Duodenal mucosa (tissue), 2 donors: ENCODE measurements around the gene HMCES.

Source experiments
- H3K27ac ChIP-seq: one replicate; pipeline ENCODE4 v1.7.0; 2013; ENCODE audit warnings: low read depth, low read length
- H3K27me3 ChIP-seq, 2 donors: one replicate each; pipeline ENCODE4 v1.7.0; 2013; ENCODE audit warnings: low read length in 2 of 2, control low read depth in 1 of 2; ENCODE audit not compliant: insufficient read depth in 2 of 2, control insufficient read depth in 1 of 2
- H3K36me3 ChIP-seq, 2 donors: one replicate each; pipeline ENCODE4 v1.7.0; 2013; ENCODE audit warnings: low read length in 2 of 2, control low read depth in 1 of 2; ENCODE audit not compliant: insufficient read depth in 2 of 2, control insufficient read depth in 1 of 2
- H3K4me1 ChIP-seq, 2 donors: one replicate each; pipeline ENCODE4 v1.7.0; 2013; ENCODE audit warnings: low read length in 2 of 2, control low read depth in 1 of 2; ENCODE audit not compliant: insufficient read depth in 2 of 2, control insufficient read depth in 1 of 2
- H3K4me3 ChIP-seq, 2 donors: one replicate each; pipeline ENCODE4 v1.7.0; 2013; ENCODE audit warnings: low read length in 2 of 2, low read depth in 1 of 2
- H3K9ac ChIP-seq, 2 donors: one replicate each; pipeline ENCODE4 v1.7.0; 2013; ENCODE audit warnings: low read length in 2 of 2, low read depth in 1 of 2
- H3K9me3 ChIP-seq, 2 donors: one replicate each; pipeline ENCODE4 v1.7.0; 2013; ENCODE audit warnings: low read length in 2 of 2, control low read depth in 1 of 2; ENCODE audit not compliant: control insufficient read depth in 1 of 2

HMCES gene

DNA sequence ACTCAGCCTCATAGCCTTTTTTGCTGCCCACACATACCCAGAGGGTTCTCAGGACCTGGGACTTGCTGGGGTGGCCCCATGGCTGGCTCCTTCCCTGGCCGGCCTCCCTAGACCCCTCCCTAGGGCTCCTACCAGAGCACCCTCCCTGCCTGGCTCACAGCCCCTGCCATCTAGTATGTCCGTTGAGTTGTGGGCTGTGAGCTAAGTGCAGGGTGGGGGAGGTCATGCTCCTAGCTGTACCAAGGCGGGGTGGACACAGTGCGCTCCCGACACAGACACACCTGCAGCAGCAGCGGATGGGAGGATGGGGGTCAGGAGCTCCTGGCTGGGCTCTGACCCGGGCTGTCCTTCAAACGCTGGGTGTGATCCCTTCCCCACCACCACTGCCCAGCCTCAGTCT lies 41.6 kb downstream of the HMCES start:
- no peaks in the 10 kb centered on the region for H3K27me3 ChIP-seq
- H3K4me3 ChIP-seq: no peak overlapping the region
- H3K9ac ChIP-seq: no peak overlapping the region
- no peak overlapping the region for H3K27ac ChIP-seq
- H3K36me3 ChIP-seq: peaks cover 0 to 7% of the 10 kb centered on the region in 2 donors
- H3K4me1 ChIP-seq: peaks cover 9 to 18% of the 10 kb centered on the region in 2 donors
- no peaks in the 10 kb centered on the region for H3K9me3 ChIP-seq

DNA sequence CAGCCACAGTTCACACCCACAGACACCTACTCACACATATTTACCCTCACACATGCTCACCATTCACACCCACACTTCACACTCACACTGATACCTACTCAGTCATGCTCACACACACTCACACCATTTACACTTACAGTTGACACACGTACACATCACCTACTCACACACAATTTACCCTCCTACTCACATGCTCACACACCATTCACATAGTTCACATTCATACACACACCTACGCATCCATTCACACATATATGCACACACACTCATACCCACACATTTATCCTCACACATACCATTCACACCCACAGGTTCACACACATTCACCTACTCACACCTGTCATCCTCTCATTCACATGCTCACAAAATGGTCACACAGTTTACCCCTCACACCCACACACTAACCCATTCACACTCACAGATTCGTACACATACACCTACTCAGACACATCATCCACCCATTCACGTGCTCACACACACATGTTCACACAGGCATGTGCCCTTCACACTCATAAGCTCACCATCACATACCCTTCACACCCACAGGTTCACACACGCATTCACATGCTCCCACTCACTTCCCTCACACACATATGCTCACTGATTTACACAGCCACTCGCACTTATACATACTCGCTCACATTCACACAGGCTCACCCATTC lies 42.3 kb downstream of the HMCES start:
- H3K4me1 ChIP-seq: peaks cover 9 to 18% of the 10 kb centered on the region in 2 donors
- H3K9ac ChIP-seq: no peak overlapping the region
- no peaks in the 10 kb centered on the region for H3K27me3 ChIP-seq
- H3K27ac ChIP-seq: no peak overlapping the region
- peaks cover 0 to 7% of the 10 kb centered on the region in 2 donors for H3K36me3 ChIP-seq
- no peaks in the 10 kb centered on the region for H3K9me3 ChIP-seq
- no peak overlapping the region for H3K4me3 ChIP-seq

GRCh38 chr3:129321887-129322286 lies 43.2 kb downstream of the HMCES start:
- Histone ChIP-seq H3K36me3 (peaks cover 0 to 7% of the 10 kb centered on the region in 2 donors), H3K27me3 (no peaks in the 10 kb centered on the region), H3K4me3 (no peak overlapping the region), H3K9me3 (no peaks in the 10 kb centered on the region), H3K9ac (no peak overlapping the region), H3K4me1 (peaks cover 9 to 15% of the 10 kb centered on the region in 2 donors), H3K27ac (no peak overlapping the region)

- H3K27me3 ChIP-seq: no peaks in the 10 kb centered on the region
- H3K27ac ChIP-seq: no peak overlapping the region
- H3K36me3 ChIP-seq: peaks cover 0 to 7% of the 10 kb centered on the region in 2 donors
- no peak overlapping the region for H3K9ac ChIP-seq
- no peaks in the 10 kb centered on the region for H3K9me3 ChIP-seq
- no peak overlapping the region for H3K4me3 ChIP-seq
- H3K4me1 ChIP-seq: no peaks in the 10 kb centered on the region
Observed at GRCh38 chr3:129323651-129324294, 45.1 kb downstream of the HMCES start.

GRCh38 chr3:129324855-129325254 lies 46.2 kb downstream of the HMCES start:
- H3K4me1 ChIP-seq: no peaks in the 10 kb centered on the region

GRCh38 chr3:129325383-129325782 lies 46.7 kb downstream of the HMCES start:
- Histone ChIP-seq H3K36me3 (peaks cover 0 to 7% of the 10 kb centered on the region in 2 donors), H3K4me3 (no peak overlapping the region), H3K27me3 (no peaks in the 10 kb centered on the region), H3K9me3 (no peaks in the 10 kb centered on the region), H3K27ac (no peak overlapping the region), H3K4me1 (no peaks in the 10 kb centered on the region), H3K9ac (no peak overlapping the region)

More at GRCh38 chr3:129324855-129325254, 46.2 kb downstream of the HMCES start:
- Histone ChIP-seq H3K36me3 (peaks cover 0 to 7% of the 10 kb centered on the region in 2 donors), H3K27ac (no peak overlapping the region), H3K9ac (no peak overlapping the region), H3K27me3 (no peaks in the 10 kb centered on the region), H3K4me3 (no peak overlapping the region), H3K9me3 (no peaks in the 10 kb centered on the region)

DNA sequence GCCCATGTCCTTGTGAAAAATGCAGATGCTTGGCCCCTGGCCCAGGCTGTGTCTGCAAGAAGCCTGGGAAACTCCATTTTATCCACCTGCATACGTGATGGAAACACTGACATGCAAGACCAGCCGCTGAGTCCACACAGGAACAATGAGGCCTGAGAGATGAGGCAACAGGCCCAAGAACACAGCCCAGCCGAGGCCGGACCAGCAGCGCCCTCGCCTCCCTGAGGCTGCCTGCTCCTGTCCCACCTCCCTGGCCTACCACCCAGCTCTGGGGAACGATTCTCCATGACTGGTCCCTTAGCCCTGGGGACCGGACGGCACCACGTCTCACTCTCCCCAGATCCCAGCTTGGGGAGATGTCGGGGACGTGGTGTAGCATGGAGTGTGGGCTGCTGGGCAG lies 47.5 kb downstream of the HMCES start:
- Histone ChIP-seq H3K27me3 (no peaks in the 10 kb centered on the region), H3K9me3 (no peaks in the 10 kb centered on the region), H3K36me3 (peaks cover 0 to 6% of the 10 kb centered on the region in 2 donors), H3K4me1 (no peaks in the 10 kb centered on the region), H3K9ac (no peak overlapping the region), H3K4me3 (no peak overlapping the region), H3K27ac (no peak overlapping the region)

DNA sequence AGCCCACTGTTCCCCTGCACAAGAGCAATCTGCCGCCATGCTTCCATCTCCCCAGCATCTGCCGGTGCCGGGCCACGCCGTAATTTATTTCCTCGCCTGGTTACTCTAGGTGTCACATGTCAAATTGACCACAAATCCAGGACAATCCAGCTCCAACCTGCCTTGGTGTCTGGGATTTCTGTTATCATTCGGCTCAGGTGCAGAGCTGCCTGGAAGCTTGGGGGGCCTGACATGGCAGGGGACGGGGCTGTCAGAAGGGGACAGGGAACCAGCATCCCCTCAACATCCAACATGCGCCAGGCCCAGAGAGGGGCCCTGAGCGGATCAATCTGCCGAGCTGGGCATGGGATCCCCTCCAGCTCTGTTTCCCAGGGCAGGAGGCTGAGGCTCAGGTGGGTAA lies 47.9 kb downstream of the HMCES start:
- Histone ChIP-seq H3K9me3 (no peaks in the 10 kb centered on the region), H3K4me1 (no peaks in the 10 kb centered on the region), H3K27me3 (no peaks in the 10 kb centered on the region)

DNA sequence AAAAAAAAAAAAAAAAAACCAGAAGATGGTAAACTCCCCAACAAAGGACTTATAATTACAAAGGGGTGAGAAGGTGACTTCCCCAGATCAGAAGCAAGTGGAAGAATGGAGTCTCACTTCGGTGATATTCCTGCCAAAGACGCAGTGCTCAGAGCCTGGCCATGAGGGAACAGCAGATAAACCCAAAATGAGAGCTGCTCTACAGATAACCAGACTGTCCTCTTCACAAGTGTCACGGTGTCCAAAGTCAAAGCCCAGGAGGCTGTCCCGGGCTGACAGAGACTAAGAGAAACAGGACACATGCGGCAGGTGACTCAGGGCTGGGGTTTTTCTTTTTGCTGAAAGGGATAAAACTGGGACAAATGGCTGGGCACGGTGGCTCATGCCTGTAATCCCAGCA lies 48.8 kb downstream of the HMCES start:
- Histone ChIP-seq H3K27me3 (no peaks in the 10 kb centered on the region), H3K9me3 (no peaks in the 10 kb centered on the region), H3K27ac (no peak overlapping the region), H3K9ac (no peak overlapping the region), H3K4me1 (no peaks in the 10 kb centered on the region), H3K36me3 (no peaks in the 10 kb centered on the region), H3K4me3 (no peak overlapping the region)

More for the DNA sequence above, 47.9 kb downstream of the HMCES start:
- no peak overlapping the region for H3K9ac ChIP-seq
- no peak overlapping the region for H3K4me3 ChIP-seq
- H3K36me3 ChIP-seq: peaks cover 0 to 2% of the 10 kb centered on the region in 2 donors
- H3K27ac ChIP-seq: no peak overlapping the region

GRCh38 chr3:129329858-129330257 lies 51.2 kb downstream of the HMCES start:
- no peak overlapping the region for H3K27ac ChIP-seq
- no peaks in the 10 kb centered on the region for H3K27me3 ChIP-seq
- H3K9me3 ChIP-seq: no peaks in the 10 kb centered on the region
- no peaks in the 10 kb centered on the region for H3K4me1 ChIP-seq
- H3K36me3 ChIP-seq: no peaks in the 10 kb centered on the region
- H3K4me3 ChIP-seq: no peak overlapping the region
- H3K9ac ChIP-seq: no peak overlapping the region
